SK-N-MC (cell line): Measurements from ENCODE around the gene SLC25A47.

Experiments
- DNase-seq: peaks from one replicate; pipeline ENCODE4 v3.0.0-alpha.2; 2011; ENCODE audit warnings: low read depth, low spot score
- H3K27ac ChIP-seq: fragments of 200-600 bp; sonication (generic); 2 replicates; pipeline ENCODE4 v1.5.1; 2016; ENCODE audit warnings: mixed run types
- H3K36me3 ChIP-seq: fragments of 200-600 bp; sonication (generic); 2 replicates; pipeline ENCODE4 v1.6.1; 2017; ENCODE audit warnings: antibody characterized with exemption, low read length, mixed read lengths; ENCODE audit not compliant: insufficient read depth
- H3K4me3 ChIP-seq: fragments of 200-600 bp; sonication (generic); 2 replicates; pipeline ENCODE4 v1.5.1; 2016
- H3K9ac ChIP-seq: fragments of 200-600 bp; sonication (generic); 2 replicates; pipeline ENCODE4 v1.8.0; 2017; ENCODE audit warnings: mixed run types, mixed read lengths; ENCODE audit not compliant: insufficient read length
- H3K9me3 ChIP-seq: fragments of 200-600 bp; sonication (generic); 2 replicates; pipeline ENCODE4 v1.6.1; 2017; ENCODE audit warnings: low read depth, mild to moderate bottlenecking, antibody characterized with exemption, low read length, moderate library complexity, mixed read lengths
- EZH2 ChIP-seq: fragments of 200-600 bp; sonication (generic); IDR thresholded peaks from one replicate; pipeline ENCODE4 v1.6.1; 2017; ENCODE audit warnings: antibody characterized with exemption
- FOXP2 ChIP-seq: optimal IDR thresholded peaks from 2 replicates; pipeline ENCODE3; 2011; ENCODE audit warnings: mild to moderate bottlenecking, moderate library complexity; ENCODE audit not compliant: insufficient read depth; ENCODE audit errors: extremely low read length, control extremely low read depth
- POLR2AphosphoS5 ChIP-seq: IDR thresholded peaks from 2 replicates; pipeline ENCODE4 v1.6.1; 2012; ENCODE audit warnings: mild to moderate bottlenecking, low read depth, low read length, borderline replicate concordance

The SLC25A47 gene

GRCh38 chr14:100329233-100330006 is 6.3 kb downstream of the SLC25A47 start:
- Histone ChIP-seq H3K9ac (no peak overlapping the region), H3K9me3 (no peaks in the 10 kb centered on the region), H3K27ac (no peak overlapping the region), H3K36me3 (no peaks in the 10 kb centered on the region), H3K4me3 (no peak overlapping the region)
- no peak for DNase-seq
- TF ChIP-seq EZH2, result no peak
- TF ChIP-seq FOXP2, result no peak
- no peak for TF ChIP-seq POLR2AphosphoS5

- Histone ChIP-seq H3K36me3 (no peaks in the 10 kb centered on the region), H3K27ac (no peak overlapping the region), H3K9me3 (no peaks in the 10 kb centered on the region), H3K9ac (no peak overlapping the region), H3K4me3 (no peak overlapping the region)
- DNase-seq, result no peak
- TF ChIP-seq FOXP2 (no peak), EZH2 (no peak), POLR2AphosphoS5 (no peak)
Observed at GRCh38 chr14:100330007-100330344, 6.8 kb downstream of the SLC25A47 start.

GRCh38 chr14:100330388-100330931 is 7.3 kb downstream of the SLC25A47 start:
- Histone ChIP-seq H3K4me3 (no peak overlapping the region), H3K36me3 (no peaks in the 10 kb centered on the region)
- no peak for DNase-seq

GRCh38 chr14:100332071-100332639 is 9.0 kb downstream of the SLC25A47 start:
- no peaks in the 10 kb centered on the region; the same call in 1 of the 2 replicates for H3K36me3 ChIP-seq
- no peak for TF ChIP-seq POLR2AphosphoS5
- TF ChIP-seq EZH2, result no peak
- TF ChIP-seq FOXP2, result no peak
- H3K4me3 ChIP-seq, result no peak overlapping the region
- H3K9ac ChIP-seq, result no peak overlapping the region
- H3K9me3 ChIP-seq, result no peaks in the 10 kb centered on the region
- H3K27ac ChIP-seq, result no peak overlapping the region
- DNase-seq, result no peak

More at GRCh38 chr14:100330388-100330931, 7.3 kb downstream of the SLC25A47 start:
- Histone ChIP-seq H3K27ac (no peak overlapping the region), H3K9me3 (no peaks in the 10 kb centered on the region), H3K9ac (no peak overlapping the region)
- TF ChIP-seq FOXP2, result no peak
- TF ChIP-seq EZH2, result no peak
- TF ChIP-seq POLR2AphosphoS5, result no peak

GRCh38 chr14:100332797-100333196 is 9.7 kb downstream of the SLC25A47 start:
- no peak overlapping the region for H3K9ac ChIP-seq
- H3K27ac ChIP-seq, result no peak overlapping the region
- H3K4me3 ChIP-seq, result no peak overlapping the region
- no peaks in the 10 kb centered on the region; the same call in 1 of the 2 replicates for H3K36me3 ChIP-seq
- H3K9me3 ChIP-seq, result no peaks in the 10 kb centered on the region
- TF ChIP-seq EZH2, result no peak
- TF ChIP-seq POLR2AphosphoS5, result no peak
- no peak for TF ChIP-seq FOXP2
- DNase-seq, result no peak

- DNase-seq, result no peak
- Histone ChIP-seq H3K27ac (no peak overlapping the region), H3K4me3 (no peak overlapping the region), H3K36me3 (no peaks in the 10 kb centered on the region; the same call in 1 of the 2 replicates), H3K9ac (no peak overlapping the region), H3K9me3 (no peaks in the 10 kb centered on the region)
- TF ChIP-seq EZH2 (no peak), POLR2AphosphoS5 (no peak), FOXP2 (no peak)
Observed at GRCh38 chr14:100333311-100333710, 10.2 kb downstream of the SLC25A47 start.

GRCh38 chr14:100333827-100334226 is 10.7 kb downstream of the SLC25A47 start:
- no peak overlapping the region for H3K27ac ChIP-seq
- no peak overlapping the region for H3K9ac ChIP-seq
- DNase-seq, result no peak
- no peak overlapping the region for H3K4me3 ChIP-seq
- TF ChIP-seq EZH2 (no peak), FOXP2 (no peak), POLR2AphosphoS5 (no peak)
- H3K9me3 ChIP-seq, result no peaks in the 10 kb centered on the region
- no peaks in the 10 kb centered on the region; the same call in 1 of the 2 replicates for H3K36me3 ChIP-seq

- DNase-seq, result no peak
- Histone ChIP-seq H3K27ac (no peak overlapping the region), H3K9me3 (no peaks in the 10 kb centered on the region), H3K9ac (no peak overlapping the region), H3K4me3 (no peak overlapping the region), H3K36me3 (peaks cover 3% of the 10 kb centered on the region; the same call in 1 of the 2 replicates)
- TF ChIP-seq POLR2AphosphoS5 (no peak), EZH2 (no peak), FOXP2 (no peak)
Observed at GRCh38 chr14:100334904-100335303, 11.8 kb downstream of the SLC25A47 start.
